ENCODE results near the gene C11orf68.
"Not testable (repeated sequence)": the region's sequence is repeated elsewhere in the genome, so short reads cannot be mapped to it uniquely, and the experiment has no call there.

The C11orf68 gene

GRCh38 chr11:65958291-65958690 is 39.4 kb upstream of the C11orf68 start:
- no peak overlapping the region for H3K4me3 ChIP-seq (ENCODE audit: severe bottlenecking)
- H3K36me3 ChIP-seq (ENCODE audit: low read depth), result no peaks in the 10 kb centered on the region
- H3K9me3 ChIP-seq (ENCODE audit: severe bottlenecking), result no peaks in the 10 kb centered on the region
- H3K27me3 ChIP-seq (ENCODE audit: insufficient read depth, poor library complexity, severe bottlenecking), result no peaks in the 10 kb centered on the region
- DNase-seq (ENCODE audit: low spot score) (no peak), ATAC-seq (ENCODE audit: low read depth) (no peak)
- TF ChIP-seq CTCF (IDR thresholded peaks at IDR 0.05; ENCODE audit: poor library complexity, severe bottlenecking), result no peak
- no peak overlapping the region for H3K27ac ChIP-seq (ENCODE audit: poor library complexity, severe bottlenecking)
- peaks cover 6% of the 10 kb centered on the region for H3K4me1 ChIP-seq (ENCODE audit: insufficient read depth, poor library complexity, severe bottlenecking)

- peak; percentile 49; the same call in 2 of the 3 replicates for ATAC-seq (ENCODE audit: low read depth)
- H3K36me3 ChIP-seq (ENCODE audit: low read depth), result no peaks in the 10 kb centered on the region
- H3K27ac ChIP-seq (ENCODE audit: poor library complexity, severe bottlenecking), result no peak overlapping the region
- H3K4me3 ChIP-seq (ENCODE audit: severe bottlenecking), result no peak overlapping the region
- H3K9me3 ChIP-seq (ENCODE audit: severe bottlenecking), result no peaks in the 10 kb centered on the region
- TF ChIP-seq CTCF (IDR thresholded peaks at IDR 0.05; ENCODE audit: poor library complexity, severe bottlenecking), result no peak
- DNase-seq (ENCODE audit: low spot score), result no peak
- H3K4me1 ChIP-seq (ENCODE audit: insufficient read depth, poor library complexity, severe bottlenecking), result no peaks in the 10 kb centered on the region
- no peaks in the 10 kb centered on the region for H3K27me3 ChIP-seq (ENCODE audit: insufficient read depth, poor library complexity, severe bottlenecking)
Measured at GRCh38 chr11:65954771-65955170, 35.9 kb upstream of the C11orf68 start.

- no peak overlapping the region for H3K4me3 ChIP-seq (ENCODE audit: severe bottlenecking)
- H3K27me3 ChIP-seq (ENCODE audit: insufficient read depth, poor library complexity, severe bottlenecking), result no peaks in the 10 kb centered on the region
- DNase-seq (ENCODE audit: low spot score) (no peak), ATAC-seq (ENCODE audit: low read depth) (no peak)
- no peak overlapping the region for H3K27ac ChIP-seq (ENCODE audit: poor library complexity, severe bottlenecking)
- no peak for TF ChIP-seq CTCF (IDR thresholded peaks at IDR 0.05; ENCODE audit: poor library complexity, severe bottlenecking)
- no peaks in the 10 kb centered on the region for H3K9me3 ChIP-seq (ENCODE audit: severe bottlenecking)
- no peaks in the 10 kb centered on the region for H3K36me3 ChIP-seq (ENCODE audit: low read depth)
- H3K4me1 ChIP-seq (ENCODE audit: insufficient read depth, poor library complexity, severe bottlenecking), result no peaks in the 10 kb centered on the region
Measured at GRCh38 chr11:65953471-65953870, 34.6 kb upstream of the C11orf68 start.

- Histone ChIP-seq H3K4me1 (ENCODE audit: insufficient read depth, poor library complexity, severe bottlenecking) (no peaks in the 10 kb centered on the region), H3K27me3 (ENCODE audit: insufficient read depth, poor library complexity, severe bottlenecking) (no peaks in the 10 kb centered on the region), H3K9me3 (ENCODE audit: severe bottlenecking) (no peaks in the 10 kb centered on the region), H3K4me3 (ENCODE audit: severe bottlenecking) (no peak overlapping the region), H3K36me3 (ENCODE audit: low read depth) (no peaks in the 10 kb centered on the region), H3K27ac (ENCODE audit: poor library complexity, severe bottlenecking) (no peak overlapping the region)
- TF ChIP-seq CTCF (IDR thresholded peaks at IDR 0.05; ENCODE audit: poor library complexity, severe bottlenecking), result no peak
- ATAC-seq (ENCODE audit: low read depth) (no peak), DNase-seq (ENCODE audit: low spot score) (no peak)
Measured at GRCh38 chr11:65952052-65952521, 33.2 kb upstream of the C11orf68 start.

GRCh38 chr11:65951641-65952040 is 32.8 kb upstream of the C11orf68 start:
- H3K9me3 ChIP-seq (ENCODE audit: severe bottlenecking); H3K36me3 ChIP-seq (ENCODE audit: low read depth); ATAC-seq (ENCODE audit: low read depth); DNase-seq (ENCODE audit: low spot score); H3K4me3 ChIP-seq (ENCODE audit: severe bottlenecking); H3K4me1 ChIP-seq (ENCODE audit: insufficient read depth, poor library complexity, severe bottlenecking); H3K27ac ChIP-seq (ENCODE audit: poor library complexity, severe bottlenecking); H3K27me3 ChIP-seq (ENCODE audit: insufficient read depth, poor library complexity, severe bottlenecking): not testable (repeated sequence)

- DNase-seq (ENCODE audit: low spot score); H3K27me3 ChIP-seq (ENCODE audit: insufficient read depth, poor library complexity, severe bottlenecking); H3K4me1 ChIP-seq (ENCODE audit: insufficient read depth, poor library complexity, severe bottlenecking); H3K4me3 ChIP-seq (ENCODE audit: severe bottlenecking); H3K36me3 ChIP-seq (ENCODE audit: low read depth); H3K27ac ChIP-seq (ENCODE audit: poor library complexity, severe bottlenecking); ATAC-seq (ENCODE audit: low read depth); H3K9me3 ChIP-seq (ENCODE audit: severe bottlenecking): not testable (repeated sequence)
Measured at GRCh38 chr11:65950711-65951110, 31.8 kb upstream of the C11orf68 start.
